HAP-1 (cell line): ENCODE results near the gene RAB31.

Experiments
- DNase-seq, 2 experiments: peaks; one replicate each; pipeline ENCODE4 v3.0.0-alpha.2; 2016 to 2020; ENCODE audit warnings: low spot score in 2 of 2
- H3K27me3 ChIP-seq: fragments of 250-450 bp; sonication (Bioruptor Pico); 2 replicates; pipeline ENCODE4 v1.5.1; 2020; ENCODE audit warnings: low read depth, mild to moderate bottlenecking, moderate library complexity
- H3K36me3 ChIP-seq: fragments of 250-450 bp; sonication (Bioruptor Pico); replicated peaks from 2 replicates; pipeline ENCODE4 v1.5.1; 2020; ENCODE audit warnings: mild to moderate bottlenecking
- H3K4me1 ChIP-seq: fragments of 250-450 bp; sonication (Bioruptor Pico); 2 replicates; pipeline ENCODE4 v1.5.1; 2020; ENCODE audit warnings: mild to moderate bottlenecking
- H3K4me3 ChIP-seq: fragments of 250-450 bp; sonication (Bioruptor Pico); 2 replicates; pipeline ENCODE4 v1.5.1; 2020; ENCODE audit warnings: mild to moderate bottlenecking, moderate library complexity
- H3K9me3 ChIP-seq: fragments of 250-450 bp; sonication (Bioruptor Pico); 2 replicates; pipeline ENCODE4 v1.5.1; 2020; ENCODE audit warnings: mild to moderate bottlenecking, moderate library complexity
- in situ Hi-C: fragments of 300-500 bp; cut with MboI; formaldehyde crosslinking; loops from 3 replicates; pipeline ENCODE4 v1.14.3; 2020; ENCODE audit warnings: low sequenced_read_pairs, inconsistent platforms, mixed read lengths

RAB31 gene

GRCh38 chr18:9741793-9742523, 33.9 kb downstream of the RAB31 start:
- DNase-seq, result no peak
- peaks cover 17% of the 10 kb centered on the region for H3K4me1 ChIP-seq
- no peak overlapping the region for H3K4me3 ChIP-seq
- H3K27me3 ChIP-seq, result no peaks in the 10 kb centered on the region
- H3K36me3 ChIP-seq, result no peaks in the 10 kb centered on the region
- H3K9me3 ChIP-seq, result no peaks in the 10 kb centered on the region
- in situ Hi-C loops, result no loop called here

- no peaks in the 10 kb centered on the region for H3K9me3 ChIP-seq
- H3K4me1 ChIP-seq, result peaks cover 10% of the 10 kb centered on the region
- no peak overlapping the region for H3K4me3 ChIP-seq
- no peaks in the 10 kb centered on the region for H3K27me3 ChIP-seq
- in situ Hi-C loops, result no loop called here
- H3K36me3 ChIP-seq, result no peaks in the 10 kb centered on the region
- DNase-seq, result no peak
These were observed 34.5 kb downstream of the RAB31 start for GRCh38 chr18:9742524-9743131.

DNA sequence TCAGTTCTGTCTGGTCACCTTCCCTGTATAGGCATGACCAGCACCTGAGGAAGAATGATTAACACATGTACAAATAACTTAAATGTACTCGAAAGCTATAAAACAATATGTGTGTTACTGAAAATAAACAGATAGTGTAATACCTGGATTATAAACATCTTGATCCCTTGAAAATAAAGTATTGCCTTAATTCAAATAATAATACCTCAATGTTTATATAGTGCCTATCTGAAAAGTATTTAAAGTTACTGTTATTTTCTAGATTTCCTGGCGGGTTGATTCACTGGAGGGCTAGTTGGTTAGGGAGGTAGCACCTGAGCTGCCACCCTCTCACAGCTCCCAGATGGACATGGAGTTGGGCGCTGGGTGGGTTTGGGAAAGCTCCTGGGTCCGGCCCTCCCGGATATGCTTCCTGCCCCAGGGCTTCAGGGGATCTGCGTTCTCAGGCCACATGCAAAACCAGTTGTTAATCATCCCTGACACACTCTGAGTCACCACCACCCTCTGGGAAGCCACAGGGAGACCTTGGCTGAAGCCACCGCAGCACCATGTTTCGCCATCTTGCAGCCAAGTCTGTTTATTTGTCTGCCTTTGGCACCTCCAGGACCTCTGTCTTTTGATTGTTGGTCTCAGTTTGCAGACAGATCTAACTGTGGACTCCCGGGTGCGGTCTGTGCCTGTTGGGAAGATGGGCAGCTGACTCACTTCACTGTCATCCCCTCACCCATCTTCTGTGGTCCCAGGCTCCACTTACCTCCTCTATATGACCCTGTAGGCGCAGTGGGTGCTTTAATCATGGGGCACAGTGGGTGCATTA, 35.3 kb downstream of the RAB31 start:
- H3K36me3 ChIP-seq, result no peaks in the 10 kb centered on the region
- H3K9me3 ChIP-seq, result no peaks in the 10 kb centered on the region
- in situ Hi-C loops, result no loop called here
- H3K4me3 ChIP-seq, result no peak overlapping the region
- DNase-seq, result no peak
- H3K4me1 ChIP-seq, result peaks cover 7% of the 10 kb centered on the region
- no peaks in the 10 kb centered on the region for H3K27me3 ChIP-seq

GRCh38 chr18:9746958-9747357, 38.9 kb downstream of the RAB31 start:
- Histone ChIP-seq H3K27me3 (no peaks in the 10 kb centered on the region), H3K4me3 (no peak overlapping the region), H3K9me3 (no peaks in the 10 kb centered on the region), H3K36me3 (no peaks in the 10 kb centered on the region), H3K4me1 (peaks cover 7% of the 10 kb centered on the region)
- in situ Hi-C loops, result no loop called here
- DNase-seq, result no peak

DNA sequence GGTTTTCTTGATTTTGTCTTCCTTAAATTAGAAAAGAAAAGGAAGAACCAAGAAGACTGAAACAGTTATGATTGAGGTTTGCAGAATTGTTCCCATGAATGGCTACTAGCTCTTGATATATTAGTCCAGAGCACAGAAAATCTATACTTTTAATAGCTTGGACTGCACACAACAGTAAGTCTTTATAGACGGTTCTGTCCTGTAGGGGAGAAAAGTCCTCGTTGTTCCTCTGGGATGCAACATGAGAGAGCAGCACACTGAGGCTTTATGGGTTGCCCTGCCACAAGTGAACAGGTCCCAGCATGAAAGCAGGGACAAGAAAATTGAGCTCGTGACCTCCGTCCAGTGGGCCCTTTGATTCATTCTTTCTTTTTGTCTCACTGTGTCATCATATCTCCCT, 41.5 kb downstream of the RAB31 start:
- no peaks in the 10 kb centered on the region for H3K27me3 ChIP-seq
- H3K9me3 ChIP-seq, result no peaks in the 10 kb centered on the region
- H3K36me3 ChIP-seq, result no peaks in the 10 kb centered on the region
- no peak for DNase-seq
- in situ Hi-C loops, result no loop called here
- no peak overlapping the region for H3K4me3 ChIP-seq
- peaks cover 7% of the 10 kb centered on the region for H3K4me1 ChIP-seq

GRCh38 chr18:9750112-9750511, 42.0 kb downstream of the RAB31 start:
- H3K9me3 ChIP-seq, result no peaks in the 10 kb centered on the region
- no peaks in the 10 kb centered on the region for H3K36me3 ChIP-seq
- H3K4me1 ChIP-seq, result peaks cover 7% of the 10 kb centered on the region
- H3K4me3 ChIP-seq, result no peak overlapping the region
- no peak for DNase-seq
- in situ Hi-C loops, result no loop called here
- H3K27me3 ChIP-seq, result no peaks in the 10 kb centered on the region

GRCh38 chr18:9750606-9751304, 42.7 kb downstream of the RAB31 start:
- Histone ChIP-seq H3K27me3 (no peaks in the 10 kb centered on the region), H3K4me3 (no peak overlapping the region), H3K36me3 (no peaks in the 10 kb centered on the region), H3K4me1 (peaks cover 7% of the 10 kb centered on the region), H3K9me3 (no peaks in the 10 kb centered on the region)
- in situ Hi-C loops, result no loop called here
- DNase-seq, result no peak

GRCh38 chr18:9751371-9752031, 43.4 kb downstream of the RAB31 start:
- H3K36me3 ChIP-seq, result no peaks in the 10 kb centered on the region
- H3K4me1 ChIP-seq, result peaks cover 4% of the 10 kb centered on the region
- no peaks in the 10 kb centered on the region for H3K27me3 ChIP-seq
- in situ Hi-C loops, result no loop called here
- DNase-seq, result no peak
- H3K4me3 ChIP-seq, result no peak overlapping the region
- H3K9me3 ChIP-seq, result no peaks in the 10 kb centered on the region

DNA sequence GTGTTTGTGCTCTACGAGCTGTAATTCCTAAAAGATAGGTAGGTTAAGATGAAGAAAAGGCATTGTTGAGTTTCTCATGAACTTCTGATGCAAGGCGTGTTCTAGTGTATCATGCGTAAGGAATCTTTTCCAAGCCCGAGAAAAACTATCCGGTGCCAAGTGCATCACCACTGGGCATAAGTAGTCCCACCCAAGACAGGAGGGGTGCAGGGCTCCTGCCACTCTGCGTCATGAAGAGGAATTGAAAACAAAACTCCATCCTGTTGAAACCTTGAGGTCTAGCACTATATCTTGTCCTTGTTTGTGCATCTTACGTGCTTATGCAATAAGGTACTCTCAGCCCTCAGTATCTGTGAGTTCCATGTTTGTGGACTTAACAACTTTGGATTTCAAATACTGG, 45.7 kb downstream of the RAB31 start:
- Histone ChIP-seq H3K9me3 (no peaks in the 10 kb centered on the region), H3K4me1 (no peaks in the 10 kb centered on the region), H3K27me3 (no peaks in the 10 kb centered on the region), H3K4me3 (no peak overlapping the region), H3K36me3 (no peaks in the 10 kb centered on the region)
- DNase-seq, result no peak
- in situ Hi-C loops, result no loop called here

DNA sequence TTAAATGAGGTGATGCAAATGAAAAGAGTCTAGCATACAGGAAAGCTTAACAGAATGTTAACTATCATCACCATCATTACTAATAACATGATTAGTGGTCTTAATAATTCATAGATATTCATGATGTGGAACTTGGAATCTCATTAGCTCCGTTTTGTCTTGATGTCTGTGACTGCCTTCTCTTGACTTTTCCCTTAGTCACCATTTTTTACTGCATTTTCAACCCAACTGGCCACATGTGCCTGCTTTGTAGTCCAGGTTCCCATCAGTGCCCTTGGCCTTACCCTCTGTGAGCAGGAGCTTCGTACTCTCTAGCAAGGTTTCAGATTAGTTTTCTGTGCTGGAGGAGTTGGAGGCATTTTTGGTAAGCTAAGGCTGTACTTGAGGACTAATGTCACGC, 47.0 kb downstream of the RAB31 start:
- Histone ChIP-seq H3K36me3 (no peaks in the 10 kb centered on the region), H3K27me3 (no peaks in the 10 kb centered on the region), H3K4me1 (no peaks in the 10 kb centered on the region), H3K4me3 (no peak overlapping the region), H3K9me3 (no peaks in the 10 kb centered on the region)
- in situ Hi-C loops, result no loop called here
- DNase-seq, result no peak

- DNase-seq, result no peak
- H3K4me1 ChIP-seq, result no peaks in the 10 kb centered on the region
- H3K36me3 ChIP-seq, result no peaks in the 10 kb centered on the region
- in situ Hi-C loops, result no loop called here
- H3K4me3 ChIP-seq, result no peak overlapping the region
- H3K27me3 ChIP-seq, result no peaks in the 10 kb centered on the region
- H3K9me3 ChIP-seq, result no peaks in the 10 kb centered on the region
These were observed 47.5 kb downstream of the RAB31 start for GRCh38 chr18:9755615-9756014.

DNA sequence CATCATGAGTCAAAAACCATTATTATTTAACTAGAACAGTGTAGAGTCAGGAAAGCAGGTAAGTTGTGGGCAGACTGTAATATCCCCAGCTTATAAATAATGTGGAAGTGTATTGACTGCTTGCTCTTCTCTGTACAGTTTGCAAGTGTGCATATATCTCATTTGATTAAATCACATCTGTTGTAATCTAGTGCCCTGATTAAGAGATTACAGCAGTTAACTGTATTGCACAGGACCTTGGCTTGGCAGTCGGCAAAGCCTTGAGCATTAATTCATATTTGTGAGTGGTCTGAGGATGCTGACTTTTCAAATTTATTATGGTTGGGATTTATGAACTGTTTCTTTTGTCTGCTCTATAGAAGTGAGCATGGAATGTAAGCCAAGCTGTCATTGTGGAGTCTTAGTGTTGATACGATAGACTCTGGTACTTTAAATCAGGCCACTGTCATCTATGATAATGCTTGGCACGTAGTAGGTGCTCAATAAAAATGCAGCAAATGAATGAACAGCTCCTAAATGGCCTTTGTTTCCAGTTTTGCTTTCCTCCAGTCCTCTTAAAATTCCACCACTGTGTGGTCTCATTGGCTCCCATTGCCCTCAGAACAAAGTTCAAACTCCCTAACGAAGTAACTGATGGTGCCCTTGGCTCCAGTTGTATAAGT, 48.3 kb downstream of the RAB31 start:
- H3K27me3 ChIP-seq, result no peaks in the 10 kb centered on the region
- no peaks in the 10 kb centered on the region for H3K9me3 ChIP-seq
- in situ Hi-C loops, result no loop called here
- H3K4me3 ChIP-seq, result no peak overlapping the region
- H3K4me1 ChIP-seq, result no peaks in the 10 kb centered on the region
- H3K36me3 ChIP-seq, result no peaks in the 10 kb centered on the region
- no peak for DNase-seq

- no peak for DNase-seq
- in situ Hi-C loops, result no loop called here
- H3K36me3 ChIP-seq, result no peaks in the 10 kb centered on the region
- no peak overlapping the region for H3K4me3 ChIP-seq
- no peaks in the 10 kb centered on the region for H3K9me3 ChIP-seq
- H3K4me1 ChIP-seq, result no peaks in the 10 kb centered on the region
- no peaks in the 10 kb centered on the region for H3K27me3 ChIP-seq
These were observed 48.9 kb downstream of the RAB31 start for GRCh38 chr18:9756933-9757470.
